Neural cell (in vitro differentiated cells): ENCODE results near the gene MYO5C. TPM values are rescaled to one million over a fixed set of nuclear protein-coding genes. Genes with fewer than 3 reads are reported as not detected.

ENCODE experiments used
- H2AFZ ChIP-seq: fragments of 200-600, 300-800 bp; sonication (generic), shearing (Covaris generic); 2 replicates; pipeline ENCODE4 v1.6.0; 2014; ENCODE audit warnings: low read depth, mild to moderate bottlenecking, antibody characterized with exemption, low read length, moderate library complexity
- H3F3A ChIP-seq: fragments of 200-600 bp; shearing (Covaris generic); 2 replicates; pipeline ENCODE4 v1.6.1; 2016; ENCODE audit warnings: mild to moderate bottlenecking, moderate library complexity, mixed read lengths, antibody characterized with exemption, low read length; ENCODE audit not compliant: insufficient read depth, poor library complexity, severe bottlenecking
- H3K27ac ChIP-seq: fragments of 200-600, 300-800 bp; sonication (generic), shearing (Covaris generic); 2 replicates; pipeline ENCODE4 v1.5.1; 2014; ENCODE audit warnings: mild to moderate bottlenecking, low read length, moderate library complexity
- H3K27me3 ChIP-seq: fragments of 300-800, 200-600 bp; sonication (generic), shearing (Covaris generic); 2 replicates; pipeline ENCODE4 v1.6.0; 2014; ENCODE audit warnings: mild to moderate bottlenecking, low read depth, low read length, moderate library complexity; ENCODE audit not compliant: insufficient read depth
- H3K36me3 ChIP-seq: fragments of 300-800, 200-600 bp; sonication (generic), shearing (Covaris generic); 2 replicates; pipeline ENCODE4 v1.5.1; 2014; ENCODE audit warnings: mild to moderate bottlenecking, antibody characterized with exemption, low read length, moderate library complexity; ENCODE audit not compliant: insufficient read depth
- H3K4me2 ChIP-seq: fragments of 300-800, 200-600 bp; sonication (generic), shearing (Covaris generic); 2 replicates; pipeline ENCODE4 v1.6.0; 2014; ENCODE audit warnings: mild to moderate bottlenecking, low read length
- H3K4me3 ChIP-seq: fragments of 300-800, 200-600 bp; sonication (generic), shearing (Covaris generic); 2 replicates; pipeline ENCODE4 v1.5.1; 2014; ENCODE audit warnings: mild to moderate bottlenecking, low read length, moderate library complexity
- H3K79me2 ChIP-seq: fragments of 200-600 bp; shearing (Covaris generic); replicated peaks from 2 replicates; pipeline ENCODE4 v1.6.0; 2014; ENCODE audit warnings: mild to moderate bottlenecking, low read length, moderate library complexity; ENCODE audit not compliant: insufficient read depth
- H3K9ac ChIP-seq: fragments of 300-800, 200-600 bp; sonication (generic), shearing (Covaris generic); 2 replicates; pipeline ENCODE4 v1.6.1; 2016; ENCODE audit warnings: mild to moderate bottlenecking, low read length, mixed read lengths
- H3K9me2 ChIP-seq: fragments of 200-600 bp; shearing (Covaris generic); 2 replicates; pipeline ENCODE4 v1.6.1; 2016; ENCODE audit warnings: mild to moderate bottlenecking, low read length, mixed read lengths; ENCODE audit not compliant: insufficient read depth
- H3K9me3 ChIP-seq: fragments of 200-600, 300-800 bp; sonication (generic), shearing (Covaris generic); 2 replicates; pipeline ENCODE4 v1.6.1; 2016; ENCODE audit warnings: mild to moderate bottlenecking, mixed run types, low read length, moderate library complexity, mixed read lengths
- H4K20me1 ChIP-seq: fragments of 200-600 bp; shearing (Covaris generic); 2 replicates; pipeline ENCODE4 v1.6.1; 2016; ENCODE audit warnings: mild to moderate bottlenecking, mixed run types; ENCODE audit not compliant: insufficient read depth
- CTCF ChIP-seq: fragments of 450-650 bp; IDR thresholded peaks from 2 replicates; pipeline ENCODE4 v1.5.1; 2014; ENCODE audit warnings: antibody characterized with exemption, mild to moderate bottlenecking, moderate library complexity; ENCODE audit not compliant: poor library complexity, severe bottlenecking
- EP300 ChIP-seq: fragments of 450-650 bp; conservative IDR thresholded peaks from 2 replicates; pipeline ENCODE4 v1.6.1; 2014; ENCODE audit warnings: antibody characterized with exemption, mild to moderate bottlenecking, moderate library complexity; ENCODE audit not compliant: poor library complexity, severe bottlenecking
- EZH2 ChIP-seq: fragments of 200-600, 300-800 bp; shearing (Covaris generic), sonication (generic); IDR thresholded peaks from 2 replicates; pipeline ENCODE4 v1.6.1; 2014; ENCODE audit warnings: antibody characterized with exemption, low read length, borderline replicate concordance, mild to moderate bottlenecking; ENCODE audit not compliant: insufficient read depth, poor library complexity, severe bottlenecking
- MXI1 ChIP-seq: fragments of 450-650 bp; conservative IDR thresholded peaks from 2 replicates; pipeline ENCODE4 v1.6.1; 2014; ENCODE audit warnings: antibody characterized with exemption, mild to moderate bottlenecking; ENCODE audit not compliant: poor library complexity, severe bottlenecking
- POLR2AphosphoS5 ChIP-seq: IDR thresholded peaks from 2 replicates; pipeline ENCODE4 v1.6.1; 2012
- RAD21 ChIP-seq: fragments of 450-650 bp; conservative IDR thresholded peaks from 2 replicates; pipeline ENCODE4 v1.6.1; 2014; ENCODE audit warnings: antibody characterized with exemption, mild to moderate bottlenecking, moderate library complexity
- REST ChIP-seq: IDR thresholded peaks from 2 replicates; pipeline ENCODE4 v1.6.1; 2012; ENCODE audit warnings: borderline replicate concordance
- SMC3 ChIP-seq: fragments of 450-650 bp; conservative IDR thresholded peaks from 2 replicates; pipeline ENCODE4 v1.6.1; 2014; ENCODE audit warnings: antibody characterized with exemption, mild to moderate bottlenecking, moderate library complexity; ENCODE audit not compliant: poor library complexity
- TAF1 ChIP-seq: IDR thresholded peaks from 2 replicates; pipeline ENCODE4 v1.6.1; 2012; ENCODE audit warnings: low read depth
- polyA plus RNA-seq: library from polyadenylated mRNA; depleted of rRNA; stranded (reverse); fragments of >200 nt; gene quantifications from 2 replicates; pipeline ENCODE4 v1.2.3, GENCODE V29; 2014

MYO5C gene
- polyA plus RNA-seq, 1 donor from 2014 or later, result 0.77 TPM

DNA sequence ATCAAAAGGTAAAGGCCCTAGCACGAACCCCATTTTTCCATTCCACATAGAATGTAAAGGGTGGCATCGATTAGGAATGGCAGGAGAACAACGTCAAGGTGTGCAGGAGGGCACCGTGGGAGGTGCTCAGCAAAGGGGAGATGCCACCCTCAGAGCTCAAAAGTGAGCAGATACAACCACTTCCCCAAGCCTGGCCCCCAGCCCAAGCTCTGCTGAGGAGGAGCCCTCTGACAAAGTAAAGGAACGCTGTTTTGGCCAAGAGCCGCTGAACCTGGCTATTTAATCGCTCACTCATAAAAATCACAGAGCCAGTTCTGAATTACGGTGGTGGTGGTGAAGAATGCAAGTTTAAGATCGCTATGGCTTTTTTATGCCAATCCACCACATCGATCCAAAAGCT is 116.8 kb downstream of the MYO5C start:
- peak overlapping the region; percentile 75 for H3K4me2 ChIP-seq
- no peaks in the 10 kb centered on the region for H3K9me3 ChIP-seq
- H3K4me3 ChIP-seq, result peak overlapping the region; percentile 95
- no peaks in the 10 kb centered on the region for H3F3A ChIP-seq
- H2AFZ ChIP-seq, result peak overlapping the region; percentile 93
- TF ChIP-seq REST, result no peak
- no peak for TF ChIP-seq MXI1
- no peak for TF ChIP-seq SMC3
- TF ChIP-seq EZH2, result no peak
- no peak for TF ChIP-seq POLR2AphosphoS5
- TF ChIP-seq RAD21, result no peak
- TF ChIP-seq EP300, result no peak
- no peak for TF ChIP-seq CTCF
- no peak for TF ChIP-seq TAF1
- peaks cover 13% of the 10 kb centered on the region for H3K79me2 ChIP-seq
- no peaks in the 10 kb centered on the region for H3K36me3 ChIP-seq
- H4K20me1 ChIP-seq, result no peaks in the 10 kb centered on the region
- H3K27ac ChIP-seq, result peak overlapping the region; percentile 87
- peak overlapping the region; percentile 96 for H3K9ac ChIP-seq
- H3K9me2 ChIP-seq, result no peaks in the 10 kb centered on the region
- no peaks in the 10 kb centered on the region for H3K27me3 ChIP-seq

- Histone ChIP-seq H3K4me3 (no peak overlapping the region), H4K20me1 (no peaks in the 10 kb centered on the region), H3K9me3 (no peaks in the 10 kb centered on the region), H3K27ac (no peak overlapping the region), H3K79me2 (peaks cover 4% of the 10 kb centered on the region), H3K4me2 (no peak overlapping the region), H3K36me3 (no peaks in the 10 kb centered on the region), H3K9ac (no peak overlapping the region), H2AFZ (no peak overlapping the region), H3F3A (no peaks in the 10 kb centered on the region), H3K27me3 (no peaks in the 10 kb centered on the region), H3K9me2 (no peaks in the 10 kb centered on the region)
- TF ChIP-seq EP300, result no peak
- TF ChIP-seq TAF1, result no peak
- TF ChIP-seq EZH2, result no peak
- TF ChIP-seq REST, result no peak
- TF ChIP-seq RAD21, result no peak
- no peak for TF ChIP-seq POLR2AphosphoS5
Measured at GRCh38 chr15:52172869-52173268, 122.7 kb downstream of the MYO5C start.
